Measurements from ENCODE around the gene RECQL5. TPM values are rescaled to one million over a fixed set of nuclear protein-coding genes. Genes with fewer than 3 reads are reported as not detected.

Gene RECQL5
- total and polyA plus RNA-seq, 10 donors: 25.7 to 51.0 (median 38.6) TPM

DNA sequence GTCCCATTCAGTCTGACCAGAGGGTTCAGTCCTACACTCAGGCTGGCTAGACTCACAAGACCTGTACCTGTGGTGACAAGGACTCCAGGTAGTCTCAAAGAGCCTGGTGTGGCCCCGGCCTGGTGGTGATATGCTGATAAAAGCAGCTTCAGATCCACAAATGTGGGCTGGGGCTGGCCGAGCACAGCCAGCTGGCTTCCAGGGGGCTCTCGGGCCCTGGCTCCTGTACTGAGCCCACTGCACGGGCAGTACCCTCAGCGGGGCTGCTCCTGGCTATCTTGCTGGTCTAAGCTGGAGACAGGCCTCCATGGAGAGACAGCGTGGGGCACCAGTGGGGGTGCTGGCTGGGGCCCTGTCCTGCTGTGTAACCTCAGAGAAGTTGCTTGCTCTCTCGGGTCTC, 29.4 kb downstream of the RECQL5 start:
- DNase-seq: peak; percentile 65
- H3K27ac ChIP-seq: no peak overlapping the region
- intact Hi-C loops (cut with DNase I; ENCODE audit: low total_unique reads): no loop called here

DNA sequence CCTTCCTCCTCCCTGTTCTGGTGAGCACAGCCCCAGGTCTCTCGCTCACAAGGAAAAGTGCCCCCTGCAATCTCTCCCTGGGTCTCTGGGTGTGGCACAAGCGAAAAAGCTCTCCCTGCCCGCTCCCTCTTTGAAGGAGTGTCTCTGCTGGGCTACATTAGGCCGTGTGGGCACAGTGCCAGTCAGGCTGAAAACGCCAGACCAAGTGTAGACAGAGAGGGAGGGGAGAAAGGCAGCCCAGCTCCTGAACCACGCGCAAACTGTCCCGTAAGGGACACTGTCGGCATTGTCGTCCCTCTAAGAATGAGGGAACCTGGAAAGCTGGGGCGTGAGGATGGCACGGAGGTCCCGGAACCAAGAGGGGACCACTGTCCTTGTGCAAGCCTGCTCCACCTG, 29.8 kb downstream of the RECQL5 start:
- H3K4me3 ChIP-seq: no peak overlapping the region
- no peak for TF ChIP-seq POLR2A (IDR thresholded peaks at IDR 0.05)
- no peak for TF ChIP-seq POLR2AphosphoS5 (IDR thresholded peaks at IDR 0.05)
- TF ChIP-seq, protein P1, sequence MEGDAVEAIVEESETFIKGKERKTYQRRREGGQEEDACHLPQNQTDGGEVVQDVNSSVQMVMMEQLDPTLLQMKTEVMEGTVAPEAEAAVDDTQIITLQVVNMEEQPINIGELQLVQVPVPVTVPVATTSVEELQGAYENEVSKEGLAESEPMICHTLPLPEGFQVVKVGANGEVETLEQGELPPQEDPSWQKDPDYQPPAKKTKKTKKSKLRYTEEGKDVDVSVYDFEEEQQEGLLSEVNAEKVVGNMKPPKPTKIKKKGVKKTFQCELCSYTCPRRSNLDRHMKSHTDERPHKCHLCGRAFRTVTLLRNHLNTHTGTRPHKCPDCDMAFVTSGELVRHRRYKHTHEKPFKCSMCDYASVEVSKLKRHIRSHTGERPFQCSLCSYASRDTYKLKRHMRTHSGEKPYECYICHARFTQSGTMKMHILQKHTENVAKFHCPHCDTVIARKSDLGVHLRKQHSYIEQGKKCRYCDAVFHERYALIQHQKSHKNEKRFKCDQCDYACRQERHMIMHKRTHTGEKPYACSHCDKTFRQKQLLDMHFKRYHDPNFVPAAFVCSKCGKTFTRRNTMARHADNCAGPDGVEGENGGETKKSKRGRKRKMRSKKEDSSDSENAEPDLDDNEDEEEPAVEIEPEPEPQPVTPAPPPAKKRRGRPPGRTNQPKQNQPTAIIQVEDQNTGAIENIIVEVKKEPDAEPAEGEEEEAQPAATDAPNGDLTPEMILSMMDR (IDR thresholded peaks at IDR 0.05 in 8 of 11, conservative IDR thresholded peaks at IDR 0.05 in 3 of 11): no peak
- no peaks in the 10 kb centered on the region for H3K27me3 ChIP-seq (replicated peaks in 1 of 7)
- H3K4me1 ChIP-seq: peaks cover 14 to 27% (median 21%) of the 10 kb centered on the region in 6 donors
- no peak overlapping the region for H3K27ac ChIP-seq
- 85 to 94% (median 92%) methylated on average over 13 of the region's 13 CpGs for WGBS, 5 donors
- DNase-seq: no peak
- H3K36me3 ChIP-seq: peaks cover 0 to 58% (median 11%) of the 10 kb centered on the region in 6 donors
- intact Hi-C loops (cut with DNase I; ENCODE audit: low total_unique reads): no loop called here
- no peaks in the 10 kb centered on the region for H3K9me3 ChIP-seq

More for the DNA sequence above, 29.4 kb downstream of the RECQL5 start:
- TF ChIP-seq, protein P1 (IDR thresholded peaks at IDR 0.05 in 8 of 11, conservative IDR thresholded peaks at IDR 0.05 in 3 of 11): no peak
- TF ChIP-seq POLR2A (IDR thresholded peaks at IDR 0.05) (no peak), POLR2AphosphoS5 (IDR thresholded peaks at IDR 0.05) (no peak)
- Histone ChIP-seq H3K27me3 (replicated peaks in 1 of 7) (no peaks in the 10 kb centered on the region), H3K9me3 (no peaks in the 10 kb centered on the region), H3K4me3 (no peak overlapping the region), H3K36me3 (peaks cover 0 to 62% (median 11%) of the 10 kb centered on the region in 6 donors), H3K4me1 (peaks cover 14 to 29% (median 20%) of the 10 kb centered on the region in 6 donors)
- 89 to 96% (median 93%) methylated on average over 3 to 7 of the region's 7 CpGs for WGBS, 5 donors

DNA sequence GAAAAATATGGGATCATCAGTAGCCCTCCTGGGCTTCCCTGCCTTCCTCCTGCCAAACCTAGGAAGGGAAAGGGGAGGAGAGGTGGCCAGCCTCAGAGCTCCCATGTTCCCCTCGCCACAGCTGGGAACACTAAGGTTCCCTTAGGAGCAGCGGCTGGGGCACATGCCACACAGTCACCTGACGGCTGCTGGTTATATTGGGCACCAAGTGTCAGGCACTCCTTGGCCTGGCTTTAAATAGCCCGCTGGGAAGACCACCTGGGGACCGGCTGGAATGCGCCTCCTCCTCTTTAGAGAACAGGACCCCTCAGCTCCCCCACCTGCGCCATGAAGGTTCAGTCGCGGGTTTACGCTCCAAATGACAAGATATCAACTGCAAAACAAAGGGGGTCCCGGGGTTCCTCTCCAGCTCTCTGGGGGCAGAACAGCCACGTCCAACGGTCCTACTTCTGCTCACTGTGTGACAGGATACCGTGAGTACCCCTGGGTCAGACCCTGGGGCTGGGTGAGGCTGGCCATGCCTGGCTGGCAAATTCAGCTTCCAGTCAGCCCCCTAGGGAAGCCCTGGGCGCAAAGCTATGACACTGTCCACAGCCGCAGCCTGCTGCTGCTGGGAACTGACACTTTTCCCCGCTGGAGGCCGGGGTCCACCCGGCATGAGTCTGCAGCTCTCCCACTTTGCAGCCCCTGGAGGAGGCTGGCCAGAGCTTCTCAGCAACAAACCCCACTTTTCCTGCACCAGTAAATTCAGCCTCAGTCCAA, 30.4 kb downstream of the RECQL5 start:
- intact Hi-C loops (cut with DNase I; ENCODE audit: low total_unique reads): no loop called here
- H3K4me1 ChIP-seq: peaks cover 14 to 24% (median 21%) of the 10 kb centered on the region in 6 donors
- no peak overlapping the region for H3K27ac ChIP-seq
- no peak overlapping the region for H3K4me3 ChIP-seq
- no peak for TF ChIP-seq POLR2AphosphoS5 (IDR thresholded peaks at IDR 0.05)
- TF ChIP-seq, protein P1 (IDR thresholded peaks at IDR 0.05 in 8 of 11, conservative IDR thresholded peaks at IDR 0.05 in 3 of 11): no peak
- no peak for TF ChIP-seq POLR2A (IDR thresholded peaks at IDR 0.05)
- no peaks in the 10 kb centered on the region for H3K27me3 ChIP-seq (replicated peaks in 1 of 7)
- peaks cover 0 to 54% (median 10%) of the 10 kb centered on the region in 6 donors for H3K36me3 ChIP-seq
- DNase-seq: peak; percentile 57
- WGBS, 5 donors: 92 to 97% (median 94%) methylated on average over 10 to 19 of the region's 19 CpGs
- H3K9me3 ChIP-seq: no peaks in the 10 kb centered on the region

DNA sequence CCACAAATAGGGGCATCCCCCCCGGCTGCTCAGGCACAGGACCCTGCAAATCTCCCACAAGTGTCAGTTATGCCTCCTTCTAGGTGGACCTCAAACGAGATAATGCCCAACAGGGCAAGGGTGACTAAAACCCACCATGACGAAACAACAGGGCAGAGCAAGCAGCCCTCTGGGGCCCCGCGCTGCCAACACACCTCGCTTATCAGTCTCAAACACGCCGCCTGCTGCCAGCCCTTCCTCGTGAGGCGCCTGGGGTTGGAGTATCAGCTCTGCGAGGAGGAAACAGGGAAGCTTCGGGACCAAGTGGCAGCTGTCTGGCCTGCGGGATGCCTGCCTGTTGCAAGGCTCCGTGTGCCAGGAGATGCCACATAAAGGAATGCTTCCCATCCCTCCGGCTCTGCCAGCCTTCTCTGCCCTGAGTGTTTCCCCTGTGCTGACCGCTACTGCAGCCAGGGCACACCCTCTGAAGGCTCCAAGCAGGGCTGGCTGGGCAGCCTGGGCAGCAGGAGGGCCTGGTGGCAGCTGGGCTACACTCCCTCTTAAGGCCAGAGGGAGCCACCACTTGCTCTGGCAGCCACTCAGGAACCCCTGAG, 31.2 kb downstream of the RECQL5 start:
- Histone ChIP-seq H3K36me3 (peaks cover 0 to 54% (median 9%) of the 10 kb centered on the region in 6 donors), H3K27me3 (replicated peaks in 1 of 7) (no peaks in the 10 kb centered on the region), H3K4me3 (no peak overlapping the region), H3K27ac (peak overlapping the region in 1 of 8 donors; percentile 73), H3K4me1 (peaks cover 14 to 24% (median 21%) of the 10 kb centered on the region in 6 donors), H3K9me3 (no peaks in the 10 kb centered on the region)
- TF ChIP-seq, protein P1 (IDR thresholded peaks at IDR 0.05 in 8 of 11, conservative IDR thresholded peaks at IDR 0.05 in 3 of 11): no peak
- TF ChIP-seq POLR2AphosphoS5 (IDR thresholded peaks at IDR 0.05): no peak
- TF ChIP-seq POLR2A (IDR thresholded peaks at IDR 0.05): no peak
- intact Hi-C loops (cut with DNase I; ENCODE audit: low total_unique reads): no loop called here
- WGBS, 5 donors: 51 to 67% (median 64%) methylated on average over 6 to 16 of the region's 16 CpGs
- no peak for DNase-seq
